GM19452 (cell line): ENCODE results near the gene LDB3.

Experiments used
- ATAC-seq: cut with Tn5 transposase; IDR thresholded peaks from one replicate; pipeline ENCODE4 v1.9.1; 2021; ENCODE audit not compliant: unreplicated experiment

Gene LDB3

GRCh38 chr10:86650151-86650550 lies 18.2 kb upstream of the LDB3 start:
- ATAC-seq, result no peak

GRCh38 chr10:86651021-86651471 lies 17.3 kb upstream of the LDB3 start:
- ATAC-seq, result no peak

GRCh38 chr10:86651631-86652331 lies 16.5 kb upstream of the LDB3 start:
- ATAC-seq, result no peak

GRCh38 chr10:86652361-86653202 lies 15.7 kb upstream of the LDB3 start:
- ATAC-seq, result no peak

- ATAC-seq, result no peak
These were observed 14.9 kb upstream of the LDB3 start for GRCh38 chr10:86653379-86653778.

GRCh38 chr10:86653987-86654386 lies 14.3 kb upstream of the LDB3 start:
- ATAC-seq, result no peak

GRCh38 chr10:86654411-86655172 lies 13.7 kb upstream of the LDB3 start, which contains the start of gene OPN4:
OPN4 (plus strand) TSS chr10:86654547; CDS start chr10:86654784, 237 bp downstream.
- ATAC-seq, result no peak

- ATAC-seq, result no peak
These were observed 13.2 kb upstream of the LDB3 start for GRCh38 chr10:86655173-86655540.

- no peak for ATAC-seq
These were observed 12.7 kb upstream of the LDB3 start for GRCh38 chr10:86655596-86655995.

- no peak for ATAC-seq
These were observed 11.3 kb upstream of the LDB3 start for GRCh38 chr10:86657011-86657395.

- no peak for ATAC-seq
These were observed 10.8 kb upstream of the LDB3 start for GRCh38 chr10:86657396-86658011.

- no peak for ATAC-seq
These were observed 10.0 kb upstream of the LDB3 start for GRCh38 chr10:86658261-86658741.

- ATAC-seq, result no peak
These were observed 9.6 kb upstream of the LDB3 start for GRCh38 chr10:86658751-86659150.

- ATAC-seq, result no peak
These were observed 9.1 kb upstream of the LDB3 start for GRCh38 chr10:86659161-86659691.

GRCh38 chr10:86659721-86660453 lies 8.4 kb upstream of the LDB3 start:
- no peak for ATAC-seq

- no peak for ATAC-seq
These were observed 6.9 kb upstream of the LDB3 start for GRCh38 chr10:86661161-86662025.

GRCh38 chr10:86662186-86663045 lies 5.9 kb upstream of the LDB3 start:
- no peak for ATAC-seq

GRCh38 chr10:86663046-86663345 lies 5.3 kb upstream of the LDB3 start:
- ATAC-seq, result no peak
